HL-60 (cell line): ENCODE results near the gene ELP2.

Source experiments
- DNase-seq, 2 experiments: peaks; one replicate each; pipeline ENCODE4 v3.0.0-alpha.2; 2010 to 2020; ENCODE audit warnings: low read depth in 1 of 2, low spot score in 1 of 2
- H3K27ac ChIP-seq: fragments of 250-450 bp; sonication (Bioruptor Pico); replicated peaks from 2 replicates; pipeline ENCODE4 v1.5.1; 2020; ENCODE audit warnings: mild to moderate bottlenecking, moderate library complexity
- H3K27me3 ChIP-seq: fragments of 250-450 bp; sonication (Bioruptor Pico); 2 replicates; pipeline ENCODE4 v1.5.1; 2021; ENCODE audit warnings: mild to moderate bottlenecking, moderate library complexity; ENCODE audit not compliant: insufficient read depth, poor library complexity, severe bottlenecking
- H3K4me3 ChIP-seq: replicated peaks from 2 replicates; pipeline ENCODE4 v1.5.1; 2011; ENCODE audit warnings: mild to moderate bottlenecking, control low read depth, low read length; ENCODE audit not compliant: insufficient read depth
- CTCF ChIP-seq: IDR thresholded peaks from one replicate; pipeline ENCODE4 v1.5.1; 2011; ENCODE audit warnings: low read length, control low read depth, inconsistent platforms; ENCODE audit not compliant: insufficient read depth
- GABPA ChIP-seq: IDR thresholded peaks from 2 replicates; pipeline ENCODE4 v1.6.1; 2012; ENCODE audit warnings: low read depth
- POLR2AphosphoS5 ChIP-seq: IDR thresholded peaks from 2 replicates; pipeline ENCODE4 v1.6.1; 2012; ENCODE audit warnings: low read depth
- REST ChIP-seq: IDR thresholded peaks from 2 replicates; pipeline ENCODE4 v1.6.1; 2012; ENCODE audit warnings: low read depth; ENCODE audit not compliant: insufficient replicate concordance
- SPI1 ChIP-seq: IDR thresholded peaks from 2 replicates; pipeline ENCODE4 v1.6.1; 2012; ENCODE audit warnings: low read depth, mild to moderate bottlenecking, borderline replicate concordance

The ELP2 gene

GRCh38 chr18:36214811-36215210 lies 85.1 kb downstream of the ELP2 start:
- no peak for TF ChIP-seq POLR2AphosphoS5
- Histone ChIP-seq H3K27ac (no peak overlapping the region), H3K27me3 (no peaks in the 10 kb centered on the region), H3K4me3 (no peak overlapping the region)
- DNase-seq = no peak

GRCh38 chr18:36215577-36215976 lies 85.9 kb downstream of the ELP2 start:
- TF ChIP-seq CTCF (no peak), POLR2AphosphoS5 (no peak), REST (no peak), SPI1 (no peak), GABPA (no peak)
- Histone ChIP-seq H3K27me3 (no peaks in the 10 kb centered on the region), H3K27ac (no peak overlapping the region), H3K4me3 (no peak overlapping the region)
- no peak for DNase-seq

GRCh38 chr18:36217348-36217747 lies 87.6 kb downstream of the ELP2 start:
- Histone ChIP-seq H3K4me3 (no peak overlapping the region), H3K27me3 (no peaks in the 10 kb centered on the region), H3K27ac (no peak overlapping the region)
- no peak for DNase-seq
- TF ChIP-seq POLR2AphosphoS5 = no peak
- no peak for TF ChIP-seq GABPA
- TF ChIP-seq REST = no peak
- no peak for TF ChIP-seq CTCF
- TF ChIP-seq SPI1 = no peak

- DNase-seq = no peak
- no peak for TF ChIP-seq CTCF
- no peak for TF ChIP-seq REST
- no peak for TF ChIP-seq SPI1
- TF ChIP-seq POLR2AphosphoS5 = no peak
- TF ChIP-seq GABPA = no peak
- H3K27me3 ChIP-seq = no peaks in the 10 kb centered on the region
- no peak overlapping the region for H3K4me3 ChIP-seq
- no peak overlapping the region for H3K27ac ChIP-seq
Observed at GRCh38 chr18:36229188-36229587, 99.5 kb downstream of the ELP2 start.
